Embryonic facial prominence (tissue), 1 donor: ENCODE data around the gene DDX24.
"Not testable (repeated sequence)": the region's sequence is repeated elsewhere in the genome, so short reads cannot be mapped to it uniquely, and the experiment has no call there.

Source experiments
- DNase-seq: peaks from one replicate; pipeline ENCODE4 v3.0.0-alpha.2; 2016; ENCODE audit errors: extremely low spot score

DDX24 gene

DNA sequence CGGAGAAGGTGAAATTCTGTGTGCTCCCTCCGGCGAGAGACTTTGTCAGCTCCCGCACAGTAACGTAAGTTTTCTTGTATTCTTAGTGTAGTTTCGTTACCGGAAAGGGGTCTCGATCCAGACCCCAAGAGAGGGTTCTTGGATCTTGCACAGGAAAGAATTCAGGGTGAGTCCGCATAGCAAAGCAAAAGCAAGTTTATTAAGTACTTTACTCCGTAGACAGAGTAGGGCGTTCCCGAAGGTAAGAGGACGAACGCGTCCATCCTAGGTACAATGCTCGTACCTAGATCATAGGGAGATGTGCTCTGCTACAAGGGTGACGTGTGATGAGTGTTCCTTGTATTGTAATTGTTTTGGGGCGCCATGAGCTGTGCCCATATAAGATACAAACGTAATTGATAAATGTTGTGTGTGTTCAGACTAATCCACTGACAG lies 401 bp upstream of the DDX24 start:
- no peak for DNase-seq

DNA sequence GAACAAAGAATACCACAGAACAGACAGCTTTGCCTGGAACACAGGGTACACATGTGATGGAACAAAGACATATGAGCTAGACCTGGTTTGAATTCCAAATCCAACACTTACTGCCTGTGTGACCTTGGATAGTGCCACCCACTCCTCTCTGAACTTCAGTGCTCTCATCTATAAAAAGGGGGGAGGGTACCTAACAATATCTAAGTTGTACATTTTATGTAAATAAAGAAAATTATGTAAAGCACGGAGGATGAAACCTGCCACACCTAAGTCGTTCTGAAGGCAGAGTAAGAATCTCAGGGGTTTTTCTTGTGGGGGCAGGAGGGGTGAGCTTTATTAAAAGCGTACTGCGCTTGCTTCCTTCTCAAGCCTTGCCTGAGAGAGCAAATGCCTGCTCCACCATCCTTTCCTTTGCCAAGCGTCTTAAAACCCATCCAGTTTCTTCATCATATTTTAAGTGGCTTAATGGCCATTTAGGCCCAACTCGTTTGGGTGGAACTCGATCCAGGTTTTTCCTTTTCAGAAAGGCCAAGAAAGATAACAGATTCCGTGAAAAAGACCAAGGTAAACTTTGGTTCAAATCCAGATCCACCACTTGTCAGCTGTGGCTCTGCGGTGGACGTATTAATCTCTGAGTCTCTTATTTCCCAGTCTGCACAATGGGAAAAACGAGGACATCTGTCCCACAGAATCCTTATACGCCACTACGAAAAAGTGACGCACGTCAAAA lies 946 bp downstream of the DDX24 start:
- no peak for DNase-seq

GRCh38 chr14:94077823-94078222 lies 3.2 kb downstream of the DDX24 start:
- no peak for DNase-seq

DNA sequence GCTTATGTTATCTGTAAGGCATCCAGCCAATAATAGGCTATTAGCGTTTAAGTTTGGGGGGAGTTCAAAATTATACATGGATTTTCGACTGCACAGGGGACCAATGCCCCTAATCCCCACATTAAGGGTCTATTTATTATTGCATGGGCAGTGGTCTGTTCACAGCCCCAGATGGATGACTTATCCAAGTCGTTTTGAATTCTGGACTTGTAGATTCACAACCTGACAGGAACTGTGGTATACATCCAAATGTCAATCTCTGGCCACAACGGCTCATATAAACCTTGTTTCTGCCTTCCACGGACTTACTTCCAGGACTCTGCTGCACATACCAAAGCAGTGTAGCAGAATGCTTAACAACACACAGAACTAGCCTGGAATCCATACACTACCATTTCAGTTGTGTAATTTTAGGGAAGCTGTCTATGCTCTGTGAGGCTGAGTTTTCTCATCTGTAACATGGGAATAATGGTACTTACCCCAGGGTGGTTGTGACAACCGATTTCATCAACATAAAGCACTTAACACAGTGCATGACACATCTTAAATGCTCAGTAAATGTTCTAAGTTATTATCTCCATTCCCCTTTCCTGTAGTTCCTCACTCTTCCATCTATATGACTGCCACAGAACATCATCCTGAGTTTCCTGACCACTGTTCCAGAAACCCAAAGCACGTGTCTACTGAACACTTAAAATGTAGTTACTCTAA lies 3.7 kb downstream of the DDX24 start:
- DNase-seq = no peak

GRCh38 chr14:94075008-94075407 lies 6.0 kb downstream of the DDX24 start:
- no peak for DNase-seq

GRCh38 chr14:94074534-94074933 lies 6.5 kb downstream of the DDX24 start:
- DNase-seq = no peak

DNA sequence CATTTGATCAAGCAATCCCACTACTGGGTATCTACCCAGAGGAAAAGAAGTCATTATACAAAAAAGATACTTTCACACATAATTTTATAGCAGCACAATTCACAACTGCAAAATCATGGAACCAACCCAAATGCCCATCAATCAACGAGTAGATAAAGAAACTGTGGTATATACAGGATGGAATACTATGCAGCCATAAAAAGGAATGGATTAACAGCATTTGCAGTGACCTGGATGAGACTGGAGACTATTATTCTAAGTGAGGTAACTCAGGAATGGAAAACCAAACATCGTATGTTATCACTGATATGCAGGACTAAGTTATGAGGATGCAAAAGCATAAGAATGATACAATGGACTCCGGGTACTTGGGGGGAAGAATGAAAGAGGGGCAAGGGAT lies 8.9 kb downstream of the DDX24 start:
- DNase-seq = not testable (repeated sequence)

DNA sequence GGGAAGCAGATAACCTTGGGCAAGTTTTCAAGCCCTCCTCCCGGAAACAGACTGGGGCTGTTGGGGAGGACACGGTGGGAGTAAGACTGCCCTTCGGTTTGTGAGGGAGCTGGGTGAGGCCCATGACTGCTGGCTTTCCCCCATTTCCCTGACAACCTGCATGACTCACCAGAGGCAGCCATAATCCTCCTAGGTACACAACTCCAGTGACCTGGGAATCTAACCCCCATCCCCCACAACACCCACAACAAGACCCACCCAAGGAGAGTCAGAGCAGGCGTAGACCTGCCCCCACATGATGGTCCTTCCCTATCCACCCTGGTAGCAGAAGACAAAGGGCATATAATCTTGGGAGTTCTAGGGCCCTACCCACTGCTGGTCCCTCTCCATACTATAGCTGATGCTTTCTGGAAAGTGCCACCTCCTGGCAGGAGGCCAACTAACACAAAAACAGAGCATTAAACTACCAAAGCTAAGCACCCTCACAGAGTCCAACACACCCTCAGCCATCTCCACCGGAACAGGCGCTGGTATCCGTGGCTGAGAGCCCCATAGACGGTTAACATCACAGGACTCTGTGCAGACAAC lies 14.8 kb downstream of the DDX24 start:
- no peak for DNase-seq

DNA sequence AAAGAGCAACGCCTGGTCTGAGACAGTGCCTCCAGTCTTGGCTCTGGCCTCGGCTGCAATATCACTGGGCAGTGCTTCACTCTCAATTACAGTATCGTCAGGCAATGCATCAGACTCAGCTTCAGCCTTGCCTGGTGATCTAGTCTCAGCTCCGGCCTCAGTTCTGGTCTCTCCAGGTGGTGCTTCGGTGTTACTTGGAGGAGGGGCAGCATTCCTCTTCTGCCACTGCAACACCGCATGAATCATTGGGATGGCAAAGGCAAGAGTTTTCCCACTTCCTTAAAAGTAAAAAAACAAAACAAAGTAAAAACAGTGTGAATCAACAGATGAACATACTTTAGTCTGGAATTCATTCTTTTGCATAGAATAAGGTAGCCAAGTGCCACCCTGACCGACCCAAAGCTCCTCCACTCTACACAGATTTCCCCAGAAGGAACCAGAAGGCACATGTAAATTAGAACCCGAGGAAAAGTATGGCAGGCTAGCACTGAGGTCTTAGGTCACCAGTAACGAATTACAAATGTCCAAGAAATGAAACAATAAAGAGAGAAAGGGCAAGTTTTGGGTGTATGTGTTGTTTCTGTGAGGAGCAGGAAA lies 18.6 kb downstream of the DDX24 start:
- no peak for DNase-seq

DNA sequence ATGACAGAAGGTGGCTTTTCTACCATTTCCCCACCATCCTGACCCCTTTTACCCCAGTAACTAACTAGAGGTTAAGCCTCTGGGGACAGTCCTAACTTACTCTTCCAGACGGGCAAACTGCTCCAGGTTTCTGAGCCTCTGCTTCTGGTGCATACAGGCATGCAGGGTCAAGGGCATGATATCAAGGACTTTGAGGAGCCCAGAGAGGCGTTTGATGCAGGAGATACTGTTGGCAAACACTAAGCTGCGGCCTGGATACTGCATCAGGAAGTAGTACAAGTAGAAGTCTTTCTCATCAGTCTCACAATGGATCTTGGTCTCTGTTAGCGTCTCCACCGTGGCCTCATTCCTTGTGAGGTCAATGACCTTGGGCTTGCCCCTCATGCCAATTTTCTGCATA lies 21.0 kb downstream of the DDX24 start:
- DNase-seq = no peak

DNA sequence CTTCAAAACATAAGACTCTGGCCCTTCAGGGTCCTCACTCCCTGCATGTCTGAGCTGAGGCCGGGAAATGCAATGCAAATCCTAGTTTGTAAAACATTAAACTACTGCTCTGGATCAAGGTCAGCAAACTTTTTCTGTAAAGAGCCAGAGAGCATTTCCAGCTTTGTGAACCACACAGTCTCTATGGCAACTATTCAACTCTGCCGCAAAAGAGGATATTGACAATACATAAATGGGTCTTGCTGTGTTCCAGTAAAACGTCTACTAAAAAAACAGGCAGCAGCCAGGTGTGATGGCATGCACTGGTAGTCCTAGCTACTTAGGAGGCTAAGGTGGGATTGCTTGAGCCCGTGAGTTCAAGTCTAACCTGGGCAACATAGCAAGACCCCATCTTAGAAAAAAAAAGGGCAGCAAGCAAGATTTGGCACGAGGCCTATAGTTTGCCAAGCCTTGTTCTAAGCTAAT lies 22.3 kb downstream of the DDX24 start:
- no peak for DNase-seq

- no peak for DNase-seq
Measured at GRCh38 chr14:94058128-94058673, 22.8 kb downstream of the DDX24 start.

DNA sequence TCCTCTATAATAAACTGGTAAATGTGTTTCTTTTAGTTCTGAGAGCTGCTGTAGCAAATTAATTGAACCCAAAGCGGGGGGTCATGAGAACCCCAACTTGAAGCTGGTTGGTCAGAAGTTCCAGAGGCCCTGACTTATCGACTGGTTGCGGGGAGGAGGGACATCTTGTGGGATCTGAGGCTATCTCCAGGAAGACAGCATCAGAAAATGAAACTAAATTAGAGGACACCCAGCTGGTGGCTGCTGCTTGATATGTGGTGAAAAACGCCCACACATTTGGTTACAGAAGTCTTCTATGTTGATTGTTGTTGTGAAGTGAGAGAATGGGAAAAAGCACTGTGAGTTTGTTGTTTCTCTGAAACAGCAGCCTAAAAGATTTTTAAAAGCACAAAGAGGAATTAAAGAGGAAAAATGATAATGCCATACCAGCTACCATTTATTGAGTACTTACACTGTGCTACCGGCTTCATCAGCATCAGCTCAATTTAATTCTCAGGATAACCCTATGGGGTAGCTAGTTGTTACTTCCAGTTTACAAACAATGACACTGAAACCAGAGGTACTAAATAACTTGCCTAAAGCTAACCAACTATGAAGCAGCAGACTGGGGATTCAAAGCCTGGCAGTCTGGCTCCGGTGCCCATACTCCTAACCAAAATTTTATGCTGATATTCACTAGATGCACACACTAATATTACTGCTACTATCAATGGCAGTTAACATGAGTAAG lies 24.3 kb downstream of the DDX24 start:
- DNase-seq = no peak

DNA sequence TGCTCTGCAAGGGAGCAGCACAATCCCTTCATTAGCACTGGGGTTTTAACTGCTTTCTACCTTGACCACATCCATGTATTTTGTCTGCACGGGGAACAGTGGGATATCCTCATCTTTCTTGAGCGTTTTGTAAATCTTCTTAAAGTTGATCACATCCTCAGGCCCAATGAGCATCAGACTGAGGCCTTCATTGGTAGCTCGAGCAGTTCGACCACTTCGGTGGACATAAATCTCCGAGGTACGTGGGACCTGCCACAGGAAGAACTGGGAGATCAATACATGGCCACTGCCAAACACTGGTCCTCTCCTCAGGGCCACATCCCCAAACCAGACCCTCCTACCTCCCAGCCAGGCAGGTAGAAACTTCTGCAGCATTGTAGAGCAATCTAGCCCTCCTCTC lies 26.1 kb downstream of the DDX24 start:
- DNase-seq = no peak

GRCh38 chr14:94054401-94054800 lies 26.6 kb downstream of the DDX24 start:
- no peak for DNase-seq

DNA sequence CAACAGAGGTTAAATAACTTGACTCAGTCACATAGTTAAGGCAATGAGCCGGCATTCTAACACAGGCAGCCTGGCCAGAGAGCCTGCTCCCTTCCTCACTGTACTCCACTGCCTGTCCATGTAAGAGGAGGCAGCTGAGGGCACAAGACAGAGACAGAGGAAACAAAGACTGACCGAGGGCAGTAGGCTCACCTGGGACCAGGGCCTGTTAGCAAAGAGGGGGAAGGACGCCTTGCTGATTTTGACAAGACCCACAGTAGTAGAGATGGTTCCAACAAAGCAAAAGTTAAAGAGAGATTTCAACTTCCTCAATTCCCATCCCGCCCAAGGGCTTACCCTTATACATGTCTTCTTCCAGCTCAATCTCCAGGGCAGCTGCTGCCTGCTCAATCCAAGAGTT lies 28.3 kb downstream of the DDX24 start:
- DNase-seq = no peak

DNA sequence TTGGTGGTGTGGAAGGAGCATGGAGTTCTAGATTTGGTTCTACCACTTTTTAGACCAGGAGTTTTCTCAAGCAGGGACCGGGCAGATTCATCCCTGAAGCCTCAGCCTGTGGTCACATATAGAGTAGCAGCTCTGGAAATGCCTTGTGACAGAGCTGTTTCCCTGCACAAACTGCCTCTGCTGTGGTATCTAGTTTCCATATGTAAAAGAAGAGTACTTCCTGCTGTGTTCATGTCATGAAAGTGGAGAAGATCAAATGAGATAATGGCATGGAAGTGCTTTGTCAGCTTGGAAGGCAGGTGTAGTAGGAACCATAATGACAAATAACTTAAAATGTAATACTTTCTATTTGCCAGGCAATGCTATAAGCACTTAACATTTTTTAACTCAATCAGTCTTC lies 28.8 kb downstream of the DDX24 start:
- no peak for DNase-seq

DNA sequence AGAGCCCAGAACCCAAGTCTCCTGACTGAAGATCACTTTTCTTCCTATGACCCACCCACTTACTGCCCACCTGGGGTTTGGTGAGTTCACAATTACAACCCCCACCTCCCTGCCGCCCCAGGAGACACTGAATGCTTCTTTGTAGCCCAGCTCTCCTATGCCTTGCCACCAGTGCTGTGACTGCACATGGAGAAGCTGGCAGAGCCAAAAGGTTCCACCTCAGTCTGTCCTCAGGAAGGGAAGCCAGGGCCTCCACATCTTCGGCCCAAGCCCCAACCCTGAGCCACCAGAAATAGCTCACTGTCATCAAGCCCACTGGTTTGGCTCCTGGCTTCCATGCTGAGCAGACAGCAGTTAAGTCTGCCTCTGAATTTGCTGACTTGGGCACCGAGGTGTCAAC lies 29.2 kb downstream of the DDX24 start:
- DNase-seq = no peak

DNA sequence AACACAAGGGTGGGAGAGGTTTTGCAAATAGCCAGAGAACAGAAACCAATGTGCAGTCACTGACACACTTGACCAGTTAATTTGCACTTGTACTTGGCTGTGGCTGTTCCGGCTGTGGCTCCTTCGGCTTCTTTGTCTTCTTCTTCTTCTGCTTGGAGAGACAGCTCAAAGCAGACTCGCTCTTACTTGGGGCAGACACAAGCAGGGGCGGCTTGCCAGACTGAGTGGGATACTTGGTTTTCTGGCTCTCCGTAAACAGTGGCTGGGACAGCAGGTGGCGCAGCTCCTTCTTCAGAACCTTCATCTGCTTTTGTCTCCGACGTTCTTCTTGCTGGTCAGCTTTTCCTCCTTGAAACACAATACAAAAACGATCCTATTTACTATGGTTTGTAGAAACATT lies 29.9 kb downstream of the DDX24 start:
- DNase-seq = no peak

GRCh38 chr14:94050231-94050880 lies 30.6 kb downstream of the DDX24 start:
- DNase-seq = no peak

GRCh38 chr14:94049625-94050023 lies 31.4 kb downstream of the DDX24 start:
- no peak for DNase-seq
